D721Med (cell line): ENCODE data around the gene ARHGEF17.

Experiments
- DNase-seq: peaks from one replicate; pipeline ENCODE4 v3.0.0; 2011; ENCODE audit warnings: low spot score; ENCODE audit not compliant: insufficient read length
- FAIRE-seq: peaks from 2 replicates; lab custom pipeline; 2011; peaks lifted over from hg19 to GRCh38; lab: Jason Lieb, UNC
- TF ChIP-seq, protein P1 (sequence below): IDR thresholded peaks from 2 replicates; pipeline ENCODE4 v1.5.1; 2012; ENCODE audit warnings: mild to moderate bottlenecking, control low read depth; ENCODE audit not compliant: insufficient read depth; ENCODE audit errors: missing control alignments

Gene ARHGEF17

DNA sequence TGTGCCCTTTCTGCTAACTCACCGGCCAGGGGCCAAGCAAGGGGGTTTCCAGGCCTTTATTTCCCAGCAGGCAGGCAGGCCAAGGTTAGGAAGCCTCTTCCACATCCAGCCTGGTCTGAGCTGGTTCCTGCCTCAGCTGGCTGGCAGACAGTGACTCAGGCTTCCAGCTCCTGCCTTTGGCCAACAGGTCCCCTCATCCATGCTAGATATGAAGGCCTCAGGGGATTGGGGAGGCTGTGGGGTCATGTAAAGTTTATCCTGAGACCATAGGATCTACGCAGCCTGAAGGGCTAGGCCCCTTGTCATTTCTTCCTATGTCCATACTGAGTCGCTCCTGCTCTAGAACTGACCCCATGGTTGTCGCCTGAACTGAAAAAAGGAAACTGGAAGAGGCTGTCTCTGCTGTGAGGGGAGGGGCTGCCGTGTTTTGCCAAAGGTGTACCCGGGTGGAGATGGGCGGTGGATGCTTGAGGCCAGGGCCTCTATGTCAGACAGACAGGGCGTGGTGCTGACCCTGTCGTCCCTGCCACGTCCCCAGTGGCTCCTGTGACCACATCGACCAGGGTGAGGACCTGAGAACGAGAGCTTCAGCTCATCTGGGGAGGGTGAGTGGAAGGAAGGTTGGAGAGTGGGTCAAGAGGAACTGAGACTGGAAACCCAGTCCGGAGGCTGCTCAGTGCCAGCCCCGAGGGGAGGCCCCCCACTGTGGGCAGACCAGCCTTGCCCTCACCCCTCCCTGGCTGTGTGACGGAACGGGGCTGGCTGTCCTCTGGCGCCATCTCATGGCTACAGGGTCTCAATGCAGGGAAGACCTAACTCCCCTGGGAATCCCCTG, 19.0 kb upstream of the ARHGEF17 start:
- FAIRE-seq: no peak
- TF ChIP-seq, protein P1, sequence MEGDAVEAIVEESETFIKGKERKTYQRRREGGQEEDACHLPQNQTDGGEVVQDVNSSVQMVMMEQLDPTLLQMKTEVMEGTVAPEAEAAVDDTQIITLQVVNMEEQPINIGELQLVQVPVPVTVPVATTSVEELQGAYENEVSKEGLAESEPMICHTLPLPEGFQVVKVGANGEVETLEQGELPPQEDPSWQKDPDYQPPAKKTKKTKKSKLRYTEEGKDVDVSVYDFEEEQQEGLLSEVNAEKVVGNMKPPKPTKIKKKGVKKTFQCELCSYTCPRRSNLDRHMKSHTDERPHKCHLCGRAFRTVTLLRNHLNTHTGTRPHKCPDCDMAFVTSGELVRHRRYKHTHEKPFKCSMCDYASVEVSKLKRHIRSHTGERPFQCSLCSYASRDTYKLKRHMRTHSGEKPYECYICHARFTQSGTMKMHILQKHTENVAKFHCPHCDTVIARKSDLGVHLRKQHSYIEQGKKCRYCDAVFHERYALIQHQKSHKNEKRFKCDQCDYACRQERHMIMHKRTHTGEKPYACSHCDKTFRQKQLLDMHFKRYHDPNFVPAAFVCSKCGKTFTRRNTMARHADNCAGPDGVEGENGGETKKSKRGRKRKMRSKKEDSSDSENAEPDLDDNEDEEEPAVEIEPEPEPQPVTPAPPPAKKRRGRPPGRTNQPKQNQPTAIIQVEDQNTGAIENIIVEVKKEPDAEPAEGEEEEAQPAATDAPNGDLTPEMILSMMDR: peak; percentile 86

DNA sequence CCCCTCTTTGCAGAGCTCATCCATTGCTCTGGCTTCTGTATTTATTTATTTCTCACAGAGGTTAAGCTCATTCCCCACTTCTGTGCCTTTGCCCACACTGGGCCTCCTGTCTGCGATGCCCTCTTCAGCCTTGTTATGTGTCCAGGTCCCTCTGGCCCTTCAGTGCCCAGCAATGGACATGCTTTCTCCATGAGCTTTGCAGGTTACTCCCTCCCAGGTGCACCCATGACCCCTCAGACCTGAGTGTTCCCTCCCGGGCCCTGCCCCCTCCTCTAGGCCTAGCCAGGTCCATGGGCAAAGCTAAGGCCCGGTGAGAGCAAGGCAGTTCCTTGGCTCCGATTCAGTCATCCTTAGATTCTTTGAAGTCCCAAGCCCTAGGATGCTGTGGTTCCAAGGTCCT, 17.5 kb upstream of the ARHGEF17 start:
- FAIRE-seq (no peak), DNase-seq (no peak)
- TF ChIP-seq, protein P1: no peak

More for the DNA sequence above, 19.0 kb upstream of the ARHGEF17 start:
- peak; percentile 90 for DNase-seq

DNA sequence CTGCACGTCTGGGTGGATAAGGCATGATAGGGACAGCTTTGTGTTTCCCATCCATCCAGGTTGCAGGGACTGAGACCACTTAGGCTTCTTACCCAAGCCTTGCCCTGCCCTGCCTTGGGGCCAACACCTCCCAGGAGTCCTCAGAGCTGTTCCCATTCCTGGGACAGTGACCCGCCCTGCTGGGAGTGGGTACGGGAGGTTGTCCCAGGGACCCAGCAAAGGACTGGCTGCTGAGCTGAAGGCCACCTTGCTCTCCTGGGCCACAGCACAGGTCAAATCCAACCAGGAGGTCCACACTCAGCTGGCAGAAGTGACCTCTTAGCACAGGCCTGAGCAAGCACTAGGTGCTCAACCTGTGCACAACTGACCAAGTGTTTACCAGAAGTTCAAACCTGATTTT, 16.9 kb upstream of the ARHGEF17 start:
- TF ChIP-seq, protein P1: no peak
- no peak for FAIRE-seq
- DNase-seq: no peak

DNA sequence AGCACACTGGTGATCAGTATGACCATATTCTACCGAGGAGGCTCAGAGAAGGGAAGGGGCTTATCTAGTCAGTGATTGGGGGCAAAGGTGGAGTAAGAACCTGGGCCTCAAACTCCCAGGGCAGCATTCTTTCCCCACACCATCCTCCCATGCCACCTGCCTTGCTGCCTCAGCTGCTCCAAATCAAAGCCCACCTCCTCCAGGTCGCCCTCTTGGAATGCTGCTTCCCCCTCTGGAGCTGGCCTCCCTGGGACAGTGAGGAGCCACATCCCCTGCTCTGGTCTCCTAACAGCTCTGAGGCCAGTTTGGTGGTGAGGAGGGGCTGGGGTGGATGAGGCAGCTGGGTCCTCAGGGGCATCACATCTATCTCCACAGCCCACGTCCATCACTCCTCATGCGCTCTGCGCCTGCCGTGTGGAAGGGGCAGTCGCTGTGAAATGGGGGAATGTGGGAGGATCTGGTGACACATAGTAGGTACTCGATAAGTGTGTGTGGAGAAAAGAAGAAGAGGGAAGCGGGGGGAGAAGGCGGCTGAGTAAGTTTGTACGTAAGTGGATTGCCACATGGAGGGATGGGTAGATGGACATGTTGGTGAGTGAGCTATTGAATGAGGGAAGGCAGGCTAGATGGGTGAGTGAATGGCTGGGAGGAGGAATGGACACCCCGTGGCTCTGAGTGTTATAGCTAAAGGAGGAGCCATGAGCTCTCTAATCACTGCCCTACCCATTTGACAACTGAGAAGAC, 16.1 kb upstream of the ARHGEF17 start:
- no peak for DNase-seq
- TF ChIP-seq, protein P1: no peak
- FAIRE-seq: no peak

DNA sequence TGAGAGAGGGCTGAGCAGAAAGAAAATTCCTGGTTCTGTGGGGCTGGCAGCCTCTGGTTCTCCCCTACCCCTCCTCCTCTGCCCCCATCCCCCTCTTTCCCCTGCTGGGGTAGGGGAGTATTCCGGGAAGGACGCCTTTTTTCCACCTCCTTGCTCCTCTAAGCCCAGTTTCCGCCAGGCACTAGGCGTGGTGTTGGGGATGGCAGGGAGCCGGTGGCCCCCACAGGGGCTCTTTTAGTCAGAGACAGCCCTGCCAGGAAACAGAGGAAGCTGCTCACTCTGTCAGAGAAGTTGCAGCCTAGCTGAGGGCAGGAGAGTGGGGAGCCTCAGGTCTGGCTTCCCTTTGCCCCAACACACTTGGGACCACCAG, 15.6 kb upstream of the ARHGEF17 start:
- DNase-seq (no peak), FAIRE-seq (no peak)
- TF ChIP-seq, protein P1: no peak

DNA sequence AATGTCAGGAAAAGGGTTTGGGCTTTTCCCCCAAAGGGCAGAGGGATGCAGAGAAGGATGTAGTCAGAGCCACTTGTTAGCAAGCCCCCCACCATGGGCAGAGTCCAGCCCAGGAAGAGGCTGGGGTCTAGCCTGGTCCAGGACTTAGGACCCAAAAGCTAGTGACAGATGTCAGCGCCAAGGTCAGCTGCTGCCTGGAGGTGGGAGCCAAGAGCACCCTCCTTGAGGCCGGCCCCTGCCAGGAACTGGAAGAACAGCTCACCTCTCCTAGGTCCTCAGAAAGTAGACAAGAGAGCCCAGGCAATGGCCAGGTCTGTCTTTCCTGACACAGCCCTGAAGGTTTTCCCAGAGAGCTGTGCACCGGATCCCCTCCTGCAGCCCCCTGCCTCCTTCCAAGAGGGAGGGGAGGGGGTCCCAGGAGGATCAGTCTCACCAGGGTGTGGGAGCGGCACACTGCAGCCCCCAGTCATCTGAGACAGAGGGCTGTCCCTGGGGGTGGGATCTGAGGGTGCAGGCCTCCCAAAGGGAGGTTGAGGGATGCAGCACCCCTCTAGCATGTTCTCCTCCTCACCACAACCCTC, 14.6 kb upstream of the ARHGEF17 start:
- DNase-seq (no peak), FAIRE-seq (no peak)
- TF ChIP-seq, protein P1: no peak
